Neural crest cell (in vitro differentiated cells): Measurements from ENCODE around the gene FOXK2. TPM values are rescaled to one million over a fixed set of nuclear protein-coding genes. Genes with fewer than 3 reads are reported as not detected.
A peak's percentile ranks its signal among the peaks of the same experiment; 100 is the strongest.

Source experiments
- DNase-seq: peaks from one replicate; pipeline ENCODE4 v3.0.0; 2021; ENCODE audit warnings: low read depth, mixed read lengths, low spot score
- H3K27ac Mint-ChIP-seq: one replicate; pipeline ENCODE4 v1.8.0; 2021; ENCODE audit warnings: mild to moderate bottlenecking, mixed read lengths; ENCODE audit not compliant: unreplicated experiment
- H3K27me3 Mint-ChIP-seq: 2 replicates; pipeline ENCODE4 v1.8.0; 2021; ENCODE audit warnings: low read depth, mild to moderate bottlenecking, mixed read lengths
- H3K36me3 Mint-ChIP-seq: 2 replicates; pipeline ENCODE4 v1.8.0; 2021; ENCODE audit warnings: low read depth, mild to moderate bottlenecking, mixed read lengths
- H3K4me1 Mint-ChIP-seq: 2 replicates; pipeline ENCODE4 v1.8.0; 2021; ENCODE audit warnings: mixed read lengths
- H3K4me3 Mint-ChIP-seq: one replicate; pipeline ENCODE4 v1.8.0; 2021; ENCODE audit warnings: mild to moderate bottlenecking, mixed read lengths
- H3K9me3 Mint-ChIP-seq: 2 replicates; pipeline ENCODE4 v1.8.0; 2021; ENCODE audit warnings: mixed read lengths
- total RNA-seq: library from RNA; stranded (reverse); gene quantifications from 2 replicates; pipeline ENCODE4 v1.2.1, GENCODE V29; 2021
- TF ChIP-seq, protein P1 (sequence below): fragments of 200-600 bp; sonication (generic); conservative IDR thresholded peaks from 2 replicates; pipeline ENCODE4 v1.5.0; 2021; ENCODE audit warnings: antibody characterized with exemption, mild to moderate bottlenecking

FOXK2 gene
- total RNA-seq, 1 donor from 2014 or later = 84.3 TPM

DNA sequence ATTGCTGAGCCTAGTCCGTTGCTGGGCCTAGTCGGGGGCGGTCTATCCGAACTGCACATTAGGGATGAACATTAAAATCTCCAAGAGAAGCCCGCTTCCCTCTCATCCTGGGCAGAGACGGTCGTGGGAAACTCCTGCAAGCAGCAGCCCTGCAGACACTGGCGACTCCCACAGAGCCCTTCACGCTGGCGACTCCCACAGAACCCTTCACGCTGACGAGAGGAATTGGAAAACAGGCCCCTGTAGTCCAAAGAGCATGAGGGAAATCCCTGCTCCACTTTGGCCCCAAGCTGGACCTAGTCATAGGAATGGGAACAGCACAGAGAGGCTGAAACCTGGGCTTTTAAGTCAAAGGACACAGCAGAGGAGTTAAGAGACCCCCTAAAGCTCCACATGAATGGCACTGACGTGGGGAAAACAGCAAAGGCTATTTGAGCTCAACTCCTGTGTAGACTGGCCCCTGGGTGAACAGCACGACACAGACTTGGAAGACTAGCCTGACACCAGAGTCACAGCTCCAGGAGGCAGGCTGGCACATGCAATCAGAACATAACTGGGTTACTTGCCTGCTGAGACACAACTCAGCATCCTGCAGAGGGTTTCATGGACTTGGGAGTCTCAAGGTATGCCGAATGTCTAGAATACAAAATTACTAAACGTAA is 86.5 kb downstream of the FOXK2 start:
- Mint-ChIP-seq H3K4me1 (peaks cover 22% of the 10 kb centered on the region), H3K9me3 (no peaks in the 10 kb centered on the region), H3K36me3 (peaks cover 32% of the 10 kb centered on the region), H3K27ac (no peak overlapping the region), H3K4me3 (no peak overlapping the region), H3K27me3 (no peaks in the 10 kb centered on the region)
- TF ChIP-seq, protein P1, sequence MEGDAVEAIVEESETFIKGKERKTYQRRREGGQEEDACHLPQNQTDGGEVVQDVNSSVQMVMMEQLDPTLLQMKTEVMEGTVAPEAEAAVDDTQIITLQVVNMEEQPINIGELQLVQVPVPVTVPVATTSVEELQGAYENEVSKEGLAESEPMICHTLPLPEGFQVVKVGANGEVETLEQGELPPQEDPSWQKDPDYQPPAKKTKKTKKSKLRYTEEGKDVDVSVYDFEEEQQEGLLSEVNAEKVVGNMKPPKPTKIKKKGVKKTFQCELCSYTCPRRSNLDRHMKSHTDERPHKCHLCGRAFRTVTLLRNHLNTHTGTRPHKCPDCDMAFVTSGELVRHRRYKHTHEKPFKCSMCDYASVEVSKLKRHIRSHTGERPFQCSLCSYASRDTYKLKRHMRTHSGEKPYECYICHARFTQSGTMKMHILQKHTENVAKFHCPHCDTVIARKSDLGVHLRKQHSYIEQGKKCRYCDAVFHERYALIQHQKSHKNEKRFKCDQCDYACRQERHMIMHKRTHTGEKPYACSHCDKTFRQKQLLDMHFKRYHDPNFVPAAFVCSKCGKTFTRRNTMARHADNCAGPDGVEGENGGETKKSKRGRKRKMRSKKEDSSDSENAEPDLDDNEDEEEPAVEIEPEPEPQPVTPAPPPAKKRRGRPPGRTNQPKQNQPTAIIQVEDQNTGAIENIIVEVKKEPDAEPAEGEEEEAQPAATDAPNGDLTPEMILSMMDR = no peak
- no peak for DNase-seq

DNA sequence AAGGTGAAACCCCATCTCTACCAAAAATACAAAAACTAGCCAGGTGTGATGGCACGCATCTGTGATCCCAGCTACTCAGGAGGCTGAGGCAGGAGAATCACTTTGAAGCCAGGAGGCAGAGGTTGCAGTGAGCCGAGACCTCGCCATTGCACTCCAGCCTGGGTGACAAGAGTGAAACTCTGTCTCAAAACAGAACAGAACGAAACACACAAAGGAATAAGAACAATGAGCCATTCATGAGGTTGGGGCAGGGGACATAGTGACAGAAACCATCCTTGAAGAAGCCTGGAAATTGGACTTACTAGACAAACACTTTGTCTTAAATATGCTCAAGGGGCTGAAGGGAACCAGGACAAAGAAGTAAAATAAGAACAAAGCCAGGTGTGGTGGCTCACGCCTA is 89.3 kb downstream of the FOXK2 start:
- peaks cover 19% of the 10 kb centered on the region for H3K4me1 Mint-ChIP-seq
- H3K4me3 Mint-ChIP-seq = peak overlapping the region; percentile 10
- no peak for DNase-seq
- H3K36me3 Mint-ChIP-seq = peaks cover 33% of the 10 kb centered on the region
- H3K9me3 Mint-ChIP-seq = no peaks in the 10 kb centered on the region
- TF ChIP-seq, protein P1 = no peak
- H3K27me3 Mint-ChIP-seq = no peaks in the 10 kb centered on the region
- peak overlapping the region; percentile 64 for H3K27ac Mint-ChIP-seq

DNA sequence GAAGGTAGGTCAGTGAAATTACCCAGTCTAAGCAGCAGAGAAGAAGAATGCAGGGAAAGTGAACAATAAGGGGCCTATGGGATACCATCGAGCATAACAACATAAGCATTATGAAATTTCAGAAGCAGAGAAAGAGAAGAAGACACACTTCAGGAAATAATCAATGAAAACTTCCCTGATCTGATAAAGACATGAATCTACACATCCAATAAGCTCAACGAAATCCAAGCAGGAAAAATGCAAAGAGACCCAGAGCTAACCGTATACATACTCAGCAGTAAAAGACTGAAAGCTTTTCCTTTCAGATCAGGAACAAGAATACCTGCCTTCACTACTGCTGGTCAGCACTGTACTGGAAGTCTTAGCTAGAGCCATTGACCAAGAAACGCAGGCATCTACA is 90.1 kb downstream of the FOXK2 start:
- peak overlapping the region; percentile 37 for H3K27ac Mint-ChIP-seq
- peaks cover 32% of the 10 kb centered on the region for H3K36me3 Mint-ChIP-seq
- H3K4me1 Mint-ChIP-seq = peaks cover 14% of the 10 kb centered on the region

DNA sequence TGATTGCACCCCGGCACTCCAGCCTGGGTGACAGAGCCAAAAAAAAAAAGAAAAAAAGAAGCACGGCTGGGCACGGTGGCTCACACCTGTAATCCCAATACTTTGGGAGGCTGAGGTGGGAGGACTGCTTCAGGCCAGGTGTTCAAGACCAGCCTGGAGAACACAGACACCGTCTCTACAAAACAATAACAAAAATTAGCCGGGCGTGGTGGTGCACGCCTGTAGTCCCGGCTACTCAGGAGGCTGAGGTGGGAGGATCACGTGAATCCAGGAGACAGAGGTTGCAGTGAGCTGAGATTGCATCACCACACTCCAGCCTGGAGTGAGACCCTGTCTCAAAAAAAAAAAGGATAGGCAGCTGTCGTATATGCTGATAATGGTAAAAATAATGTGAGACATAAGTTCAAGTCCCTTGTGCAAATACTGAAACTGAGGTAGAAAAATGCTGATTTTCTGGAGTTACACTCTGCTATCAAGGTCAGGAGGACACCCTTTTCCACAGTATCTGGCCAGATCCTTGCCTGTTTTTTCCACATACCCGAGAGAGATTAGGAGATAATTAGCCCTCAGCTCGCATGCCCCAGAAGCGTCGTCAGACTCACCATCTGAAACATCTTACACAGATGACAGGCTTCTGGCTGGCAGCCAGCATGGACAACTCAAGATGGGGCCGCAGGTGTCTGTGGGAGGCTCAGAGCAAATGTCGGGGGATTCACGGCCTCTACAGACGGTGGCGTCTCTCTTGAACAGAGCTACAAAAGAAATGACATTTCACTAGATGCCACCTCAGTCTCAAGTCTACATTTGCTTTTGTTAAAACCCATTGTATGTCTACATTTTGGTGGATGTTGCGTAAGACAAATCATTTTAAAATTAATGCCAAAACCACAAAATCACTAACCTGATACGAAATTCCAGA is 91.9 kb downstream of the FOXK2 start:
- DNase-seq = no peak
- Mint-ChIP-seq H3K9me3 (no peaks in the 10 kb centered on the region), H3K27me3 (no peaks in the 10 kb centered on the region), H3K4me1 (peaks cover 9% of the 10 kb centered on the region), H3K36me3 (peaks cover 40% of the 10 kb centered on the region), H3K4me3 (no peak overlapping the region), H3K27ac (no peak overlapping the region)
- TF ChIP-seq, protein P1 = no peak

More for the DNA sequence above, 90.1 kb downstream of the FOXK2 start:
- TF ChIP-seq, protein P1 = no peak
- Mint-ChIP-seq H3K4me3 (peak overlapping the region; percentile 14), H3K27me3 (no peaks in the 10 kb centered on the region), H3K9me3 (no peaks in the 10 kb centered on the region)
- DNase-seq = no peak

DNA sequence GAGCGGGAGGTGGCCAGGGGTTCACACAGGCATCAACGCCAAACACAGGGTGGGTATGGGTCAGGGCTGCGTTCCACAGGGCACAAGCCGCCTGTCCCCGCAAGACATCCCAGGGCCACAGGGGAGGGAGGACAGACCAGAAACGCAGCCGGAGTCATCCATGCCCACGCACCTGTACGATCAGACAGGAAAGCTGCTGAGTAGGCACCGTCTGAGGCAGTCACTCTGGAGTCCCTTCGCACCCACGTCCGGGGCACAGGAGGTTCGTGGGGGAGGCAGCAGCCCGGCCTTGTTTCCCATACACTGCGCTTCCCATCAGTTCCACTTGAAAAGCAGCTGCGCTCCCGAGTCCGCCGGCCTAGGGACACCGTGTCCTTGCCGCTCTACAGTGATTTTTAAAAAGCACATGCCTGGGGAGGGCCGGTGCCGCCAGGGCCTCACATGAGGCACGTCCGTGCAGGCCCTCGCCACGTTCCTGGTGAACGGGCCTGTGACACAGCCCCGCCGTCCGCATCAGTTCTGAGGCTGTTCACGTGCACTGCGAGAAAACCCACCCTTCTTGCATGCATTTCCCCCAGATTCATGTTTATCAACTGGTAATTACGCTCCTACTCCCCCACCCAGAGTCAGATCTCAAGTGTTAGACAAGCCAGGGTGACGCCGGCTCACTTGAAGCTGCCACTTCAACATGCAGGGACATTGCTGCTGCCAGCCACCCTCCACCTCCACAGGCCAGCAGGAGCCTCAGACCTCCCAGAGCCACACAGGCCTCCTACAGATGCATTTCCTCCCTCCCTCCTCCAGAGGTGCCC is 94.0 kb downstream of the FOXK2 start:
- Mint-ChIP-seq H3K4me1 (peaks cover 9% of the 10 kb centered on the region), H3K27ac (no peak overlapping the region), H3K27me3 (no peaks in the 10 kb centered on the region), H3K9me3 (no peaks in the 10 kb centered on the region), H3K4me3 (no peak overlapping the region), H3K36me3 (peaks cover 40% of the 10 kb centered on the region)
- TF ChIP-seq, protein P1 = peak; percentile 17
- DNase-seq = no peak
